Measurements from ENCODE around the gene LETM1. TPM values are rescaled to one million over a fixed set of nuclear protein-coding genes. Genes with fewer than 3 reads are reported as not detected.

LETM1 gene
- total and polyA plus RNA-seq, 2 of the 13 experiments (the other 11 are each of a cell fraction or from before 2014, with no cell fraction given): 9.7 to 41.6 TPM

DNA sequence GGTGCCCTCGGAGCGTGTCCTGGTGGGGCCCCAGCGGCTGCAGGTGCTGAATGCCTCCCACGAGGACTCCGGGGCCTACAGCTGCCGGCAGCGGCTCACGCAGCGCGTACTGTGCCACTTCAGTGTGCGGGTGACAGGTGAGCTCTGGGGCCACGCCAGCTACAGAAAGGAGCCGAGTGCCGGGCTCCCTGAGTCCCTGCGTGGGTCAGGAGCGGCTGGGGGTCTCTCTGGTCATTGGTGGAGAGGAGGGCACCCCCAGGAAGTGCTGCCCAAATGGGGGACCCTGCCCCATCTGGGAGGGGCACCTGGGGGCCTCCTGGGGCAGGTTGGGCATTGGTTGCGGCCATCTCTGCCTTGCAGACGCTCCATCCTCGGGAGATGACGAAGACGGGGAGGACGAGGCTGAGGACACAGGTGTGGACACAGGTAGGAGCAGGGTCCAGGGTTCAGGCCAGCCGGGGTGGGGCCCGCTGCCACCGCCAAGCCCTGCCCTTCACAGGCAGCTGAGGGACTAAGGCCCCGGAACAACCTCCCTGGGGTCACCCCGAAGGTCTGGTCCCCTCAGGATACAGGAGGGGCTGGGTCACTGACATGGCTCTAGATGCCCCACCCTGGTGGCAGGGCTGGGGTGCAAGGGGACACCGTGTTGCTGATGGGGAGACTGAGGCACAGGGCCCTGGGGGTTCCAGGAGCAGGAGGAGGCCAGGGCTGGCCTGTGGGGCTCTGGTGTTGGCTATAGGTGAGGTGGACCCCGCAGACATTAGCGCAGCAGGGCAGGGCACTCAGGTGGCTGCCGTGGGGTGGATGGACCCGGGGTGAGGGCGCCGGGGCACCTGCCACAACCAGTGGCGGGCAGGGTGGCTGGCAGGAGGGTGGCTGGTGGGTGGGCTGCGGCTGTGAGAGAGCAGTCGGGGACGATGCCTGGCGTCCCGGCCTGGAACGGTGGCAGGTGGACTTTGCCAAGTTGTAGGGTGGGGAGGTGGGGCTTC, 56.3 kb downstream of the LETM1 start (continued):
- TF ChIP-seq, protein P1, sequence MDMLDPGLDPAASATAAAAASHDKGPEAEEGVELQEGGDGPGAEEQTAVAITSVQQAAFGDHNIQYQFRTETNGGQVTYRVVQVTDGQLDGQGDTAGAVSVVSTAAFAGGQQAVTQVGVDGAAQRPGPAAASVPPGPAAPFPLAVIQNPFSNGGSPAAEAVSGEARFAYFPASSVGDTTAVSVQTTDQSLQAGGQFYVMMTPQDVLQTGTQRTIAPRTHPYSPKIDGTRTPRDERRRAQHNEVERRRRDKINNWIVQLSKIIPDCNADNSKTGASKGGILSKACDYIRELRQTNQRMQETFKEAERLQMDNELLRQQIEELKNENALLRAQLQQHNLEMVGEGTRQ (IDR thresholded peaks at IDR 0.05; ENCODE audit: low read depth, low read length): no peak
- TF ChIP-seq, protein P1 (CRISPR knock-in tag; IDR thresholded peaks at IDR 0.05; ENCODE audit: borderline replicate concordance): no peak
- TF ChIP-seq ZNF644 (CRISPR knock-in tag; IDR thresholded peaks at IDR 0.05; ENCODE audit: low read depth) (no peak), HOXA3 (CRISPR knock-in tag; IDR thresholded peaks at IDR 0.05) (no peak), SMC3 (IDR thresholded peaks at IDR 0.05; ENCODE audit: low read length) (no peak), FOXJ3 (CRISPR knock-in tag; IDR thresholded peaks at IDR 0.05; ENCODE audit: borderline replicate concordance) (no peak), DPF2 (CRISPR knock-in tag; IDR thresholded peaks at IDR 0.05; ENCODE audit: borderline replicate concordance, low read depth) (no peak), SP2 (CRISPR knock-in tag; IDR thresholded peaks at IDR 0.05) (no peak), ZNF407 (CRISPR knock-in tag; IDR thresholded peaks at IDR 0.05; ENCODE audit: not compliant biosample characterization) (no peak), AGO1 (IDR thresholded peaks at IDR 0.05; ENCODE audit: low read depth, low read length, poor library complexity, severe bottlenecking) (peak; percentile 26)
- TF ChIP-seq, protein P2, sequence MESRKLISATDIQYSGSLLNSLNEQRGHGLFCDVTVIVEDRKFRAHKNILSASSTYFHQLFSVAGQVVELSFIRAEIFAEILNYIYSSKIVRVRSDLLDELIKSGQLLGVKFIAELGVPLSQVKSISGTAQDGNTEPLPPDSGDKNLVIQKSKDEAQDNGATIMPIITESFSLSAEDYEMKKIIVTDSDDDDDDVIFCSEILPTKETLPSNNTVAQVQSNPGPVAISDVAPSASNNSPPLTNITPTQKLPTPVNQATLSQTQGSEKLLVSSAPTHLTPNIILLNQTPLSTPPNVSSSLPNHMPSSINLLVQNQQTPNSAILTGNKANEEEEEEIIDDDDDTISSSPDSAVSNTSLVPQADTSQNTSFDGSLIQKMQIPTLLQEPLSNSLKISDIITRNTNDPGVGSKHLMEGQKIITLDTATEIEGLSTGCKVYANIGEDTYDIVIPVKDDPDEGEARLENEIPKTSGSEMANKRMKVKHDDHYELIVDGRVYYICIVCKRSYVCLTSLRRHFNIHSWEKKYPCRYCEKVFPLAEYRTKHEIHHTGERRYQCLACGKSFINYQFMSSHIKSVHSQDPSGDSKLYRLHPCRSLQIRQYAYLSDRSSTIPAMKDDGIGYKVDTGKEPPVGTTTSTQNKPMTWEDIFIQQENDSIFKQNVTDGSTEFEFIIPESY (CRISPR knock-in tag; IDR thresholded peaks at IDR 0.05): peak; percentile 92
